Trophoblast cell (in vitro differentiated cells and primary cell): Measurements from ENCODE around the gene OST4.

ENCODE experiments used
- DNase-seq, 2 donors: peaks; one replicate each; pipeline ENCODE4 v3.0.0-alpha.2; 2016
- H2AFZ ChIP-seq: 2 replicates; pipeline ENCODE4 v1.6.1; 2013; ENCODE audit warnings: low read length, moderate library complexity, mild to moderate bottlenecking; ENCODE audit not compliant: insufficient read depth, poor library complexity
- H2AK5ac ChIP-seq: 2 replicates; pipeline ENCODE4 v1.6.1; 2013; ENCODE audit warnings: mild to moderate bottlenecking, low read length
- H2BK120ac ChIP-seq: 2 replicates; pipeline ENCODE4 v1.6.1; 2013; ENCODE audit warnings: low read length, mild to moderate bottlenecking, moderate library complexity; ENCODE audit not compliant: insufficient read depth, poor library complexity
- H2BK12ac ChIP-seq: 2 replicates; pipeline ENCODE4 v1.6.1; 2013; ENCODE audit warnings: mild to moderate bottlenecking, low read length, moderate library complexity
- H2BK5ac ChIP-seq: 2 replicates; pipeline ENCODE4 v1.6.1; 2013; ENCODE audit warnings: low read length, low read depth, moderate library complexity, mild to moderate bottlenecking; ENCODE audit not compliant: poor library complexity
- H3K14ac ChIP-seq: 2 replicates; pipeline ENCODE4 v1.6.1; 2013; ENCODE audit warnings: mild to moderate bottlenecking, low read length
- H3K18ac ChIP-seq: 2 replicates; pipeline ENCODE4 v1.6.1; 2013; ENCODE audit warnings: mild to moderate bottlenecking, low read length
- H3K23ac ChIP-seq: 2 replicates; pipeline ENCODE4 v1.6.1; 2013; ENCODE audit warnings: low read length
- H3K27ac ChIP-seq: 2 replicates; pipeline ENCODE4 v1.5.1; 2013; ENCODE audit warnings: low read depth, mild to moderate bottlenecking, inconsistent platforms, low read length, moderate library complexity
- H3K27me3 ChIP-seq: 2 replicates; pipeline ENCODE4 v1.6.1; 2013; ENCODE audit warnings: inconsistent platforms, mild to moderate bottlenecking, low read length, moderate library complexity; ENCODE audit not compliant: insufficient read depth
- H3K36me3 ChIP-seq, 2 experiments: 1 replicate in 1 of 2; 2 replicates in 1 of 2; pipeline ENCODE4 v1.6.1; 2013; ENCODE audit warnings: low read length in 2 of 2, mild to moderate bottlenecking in 2 of 2, moderate library complexity in 1 of 2; ENCODE audit not compliant: insufficient read depth in 2 of 2, control insufficient read depth in 1 of 2
- H3K4ac ChIP-seq: 2 replicates; pipeline ENCODE4 v1.6.1; 2013; ENCODE audit warnings: low read depth, mild to moderate bottlenecking, low read length, moderate library complexity
- H3K4me1 ChIP-seq, 2 experiments: 1 replicate in 1 of 2; 2 replicates in 1 of 2; pipeline ENCODE4 v1.6.1; 2013; ENCODE audit warnings: low read length in 2 of 2, mild to moderate bottlenecking in 2 of 2, moderate library complexity in 1 of 2; ENCODE audit not compliant: insufficient read depth in 2 of 2, control insufficient read depth in 1 of 2
- H3K4me2 ChIP-seq: 2 replicates; pipeline ENCODE4 v1.6.1; 2013; ENCODE audit warnings: inconsistent platforms, mild to moderate bottlenecking, low read length, moderate library complexity
- H3K4me3 ChIP-seq: 2 replicates; pipeline ENCODE4 v1.5.1; 2013; ENCODE audit warnings: mild to moderate bottlenecking, low read depth, low read length, inconsistent platforms
- H3K79me1 ChIP-seq: one replicate; pipeline ENCODE4 v1.6.1; 2013; ENCODE audit warnings: low read length
- H3K79me2 ChIP-seq: 2 replicates; pipeline ENCODE4 v1.6.1; 2013; ENCODE audit warnings: low read length, mild to moderate bottlenecking; ENCODE audit not compliant: control insufficient read depth, insufficient read depth, poor library complexity
- H3K9ac ChIP-seq: 2 replicates; pipeline ENCODE4 v1.6.1; 2013; ENCODE audit warnings: mild to moderate bottlenecking, low read length
- H3K9me3 ChIP-seq: 2 replicates; pipeline ENCODE4 v1.6.1; 2013; ENCODE audit warnings: low read depth, mild to moderate bottlenecking, control low read depth, inconsistent platforms, low read length; ENCODE audit not compliant: insufficient read depth
- H4K12ac ChIP-seq: 2 replicates; pipeline ENCODE4 v1.6.1; 2013; ENCODE audit warnings: low read depth, mild to moderate bottlenecking, low read length, moderate library complexity
- H4K8ac ChIP-seq: 2 replicates; pipeline ENCODE4 v1.6.1; 2013; ENCODE audit warnings: low read depth, mild to moderate bottlenecking, low read length, moderate library complexity
- H4K91ac ChIP-seq: one replicate; pipeline ENCODE4 v1.6.1; 2013; ENCODE audit warnings: low read depth, mild to moderate bottlenecking, low read length, moderate library complexity
- WGBS: extraction: QIAGEN DNeasy Blood & Tissue Kit; methylation state at CpG from one replicate; pipeline ENCODE4 v1.1.7; 2013; ENCODE audit warnings: missing lambda C conversion rate; ENCODE audit not compliant: insufficient read length, insufficient coverage; ENCODE audit errors: extremely low coverage; 5-methylcytosine and 5-hydroxymethylcytosine counted together

OST4 gene

GRCh38 chr2:27086724-27087593 is 15.5 kb upstream of the OST4 start, which contains the start of gene KHK:
KHK (plus strand) TSS chr2:27086772; CDS start chr2:27087260, 488 bp downstream.
- DNase-seq: peak in 1 of 2 donors; percentile 21
- Histone ChIP-seq H4K8ac (peak within 1 kb of the TSS; percentile 82), H3K9ac (peak within 1 kb of the TSS; percentile 56), H3K14ac (peak within 1 kb of the TSS; percentile 71), H2BK12ac (no peak within 1 kb of the TSS), H3K27me3 (no peaks in the 10 kb centered on the region), H3K9me3 (no peaks in the 10 kb centered on the region), H3K18ac (peak within 1 kb of the TSS; percentile 76), H3K4me2 (peak within 1 kb of the TSS; percentile 88), H2AFZ (peak within 1 kb of the TSS; percentile 27), H3K4ac (peak within 1 kb of the TSS; percentile 3), H2BK120ac (peak within 1 kb of the TSS; percentile 85), H4K91ac (peak within 1 kb of the TSS; percentile 82), H4K12ac (peak within 1 kb of the TSS; percentile 93), H3K27ac (peak within 1 kb of the TSS; percentile 17), H2AK5ac (peak within 1 kb of the TSS; percentile 27), H3K36me3 (no peaks in the 10 kb centered on the region), H3K79me2 (peaks cover 6% of the 10 kb centered on the region), H3K23ac (no peak within 1 kb of the TSS), H3K4me3 (peak within 1 kb of the TSS; percentile 71), H2BK5ac (peak within 1 kb of the TSS; percentile 8), H3K79me1 (peaks cover 8% of the 10 kb centered on the region), H3K4me1 (peaks cover 5 to 12% of the 10 kb centered on the region in 2 experiments)
- WGBS: no CpG with 5 or more reads among the region's 54 CpGs

GRCh38 chr2:27086090-27086723 is 14.8 kb upstream of the OST4 start:
- H2AK5ac ChIP-seq: peak overlapping the region; percentile 27

GRCh38 chr2:27085673-27086089 is 14.2 kb upstream of the OST4 start:
- peak overlapping the region; percentile 21 for H3K9ac ChIP-seq
- peak overlapping the region; percentile 93 for H4K12ac ChIP-seq
- peak; percentile 39 to 58 for DNase-seq
- H2BK12ac ChIP-seq: no peak overlapping the region
- peak overlapping the region; percentile 27 for H2AFZ ChIP-seq
- H2BK120ac ChIP-seq: peak overlapping the region; percentile 85
- H3K27ac ChIP-seq: no peak overlapping the region
- peak overlapping the region; percentile 8 for H2BK5ac ChIP-seq
- H3K9me3 ChIP-seq: no peaks in the 10 kb centered on the region
- peaks cover 8 to 19% of the 10 kb centered on the region in 2 experiments for H3K4me1 ChIP-seq
- peak overlapping the region; percentile 82 for H4K91ac ChIP-seq
- H3K4me2 ChIP-seq: peak overlapping the region; percentile 83
- H3K23ac ChIP-seq: no peak overlapping the region
- peaks cover 12% of the 10 kb centered on the region for H3K79me1 ChIP-seq
- H3K79me2 ChIP-seq: peaks cover 8% of the 10 kb centered on the region
- H4K8ac ChIP-seq: peak overlapping the region; percentile 82
- no CpG with 5 or more reads among the region's 38 CpGs for WGBS
- peak overlapping the region; percentile 27 for H2AK5ac ChIP-seq
- no peaks in the 10 kb centered on the region for H3K36me3 ChIP-seq
- no peaks in the 10 kb centered on the region for H3K27me3 ChIP-seq
- peak overlapping the region; percentile 71 for H3K4me3 ChIP-seq
- H3K14ac ChIP-seq: peak overlapping the region; percentile 71
- H3K18ac ChIP-seq: peak overlapping the region; percentile 76
- peak overlapping the region; percentile 3 for H3K4ac ChIP-seq

More at GRCh38 chr2:27086090-27086723, 14.8 kb upstream of the OST4 start:
- H3K9me3 ChIP-seq: no peaks in the 10 kb centered on the region
- H2BK12ac ChIP-seq: no peak overlapping the region
- H2AFZ ChIP-seq: peak overlapping the region; percentile 27
- peak; percentile 93 to 99 for DNase-seq
- H4K8ac ChIP-seq: peak overlapping the region; percentile 82
- no CpG with 5 or more reads among the region's 81 CpGs for WGBS
- H3K9ac ChIP-seq: peak overlapping the region; percentile 56
- H3K4me1 ChIP-seq: peaks cover 8 to 16% of the 10 kb centered on the region in 2 experiments
- H3K14ac ChIP-seq: peak overlapping the region; percentile 71
- peak overlapping the region; percentile 76 for H3K18ac ChIP-seq
- H3K36me3 ChIP-seq: no peaks in the 10 kb centered on the region
- peak overlapping the region; percentile 71 for H3K4me3 ChIP-seq
- H2BK5ac ChIP-seq: peak overlapping the region; percentile 8
- peak overlapping the region; percentile 85 for H2BK120ac ChIP-seq
- H3K79me2 ChIP-seq: peaks cover 8% of the 10 kb centered on the region
- H3K23ac ChIP-seq: no peak overlapping the region
- H3K27me3 ChIP-seq: no peaks in the 10 kb centered on the region
- peak overlapping the region; percentile 83 for H3K4me2 ChIP-seq
- H4K12ac ChIP-seq: peak overlapping the region; percentile 93
- H3K79me1 ChIP-seq: peaks cover 12% of the 10 kb centered on the region
- H4K91ac ChIP-seq: peak overlapping the region; percentile 82
- peak overlapping the region; percentile 17 for H3K27ac ChIP-seq
- H3K4ac ChIP-seq: peak overlapping the region; percentile 3

GRCh38 chr2:27085062-27085672 is 13.7 kb upstream of the OST4 start:
- WGBS: no CpG with 5 or more reads among the region's 10 CpGs
- no peak overlapping the region for H3K4me3 ChIP-seq
- peak overlapping the region; percentile 14 for H2AK5ac ChIP-seq
- no peak overlapping the region for H4K91ac ChIP-seq
- H3K27ac ChIP-seq: no peak overlapping the region
- no peaks in the 10 kb centered on the region for H3K9me3 ChIP-seq
- H3K4me2 ChIP-seq: peak overlapping the region; percentile 83
- peak overlapping the region; percentile 82 for H4K8ac ChIP-seq
- peak overlapping the region; percentile 16 for H2BK12ac ChIP-seq
- peaks cover 8 to 19% of the 10 kb centered on the region in 2 experiments for H3K4me1 ChIP-seq
- no peak overlapping the region for H2BK120ac ChIP-seq
- no peak overlapping the region for H2BK5ac ChIP-seq
- no peaks in the 10 kb centered on the region for H3K27me3 ChIP-seq
- H3K4ac ChIP-seq: peak overlapping the region; percentile 3
- peaks cover 8% of the 10 kb centered on the region for H3K79me2 ChIP-seq
- no peak for DNase-seq
- peak overlapping the region; percentile 27 for H2AFZ ChIP-seq
- H3K14ac ChIP-seq: peak overlapping the region; percentile 71
- no peaks in the 10 kb centered on the region for H3K36me3 ChIP-seq
- H3K18ac ChIP-seq: no peak overlapping the region
- no peak overlapping the region for H3K9ac ChIP-seq
- H4K12ac ChIP-seq: no peak overlapping the region
- no peak overlapping the region for H3K23ac ChIP-seq
- H3K79me1 ChIP-seq: peaks cover 12% of the 10 kb centered on the region
